Measurements from ENCODE around the gene OTUD5. TPM values are rescaled to one million over a fixed set of nuclear protein-coding genes. Genes with fewer than 3 reads are reported as not detected.

The OTUD5 gene
- total and polyA plus RNA-seq, 7 donors, result 22.4 to 41.4 (median 35.3) TPM

GRCh38 chrX:48942895-48943294 lies 14.5 kb downstream of the OTUD5 start:
- Histone ChIP-seq H3K27me3 (no peaks in the 10 kb centered on the region), H3K4me1 (peaks cover 0 to 16% (median 0%) of the 10 kb centered on the region in 4 donors), H3K27ac (no peak overlapping the region), H3K4me3 (no peak overlapping the region), H3K9me3 (no peaks in the 10 kb centered on the region), H3K36me3 (peaks cover 0 to 5% (median 0%) of the 10 kb centered on the region in 4 donors)
- WGBS, 2 donors, result 76 to 90% methylated on average over 2 of the region's 2 CpGs
- intact Hi-C loops (cut with DNase I), result no loop called here
- no peak for DNase-seq
- TF ChIP-seq POLR2AphosphoS5 (IDR thresholded peaks at IDR 0.05), result no peak
- no peak for TF ChIP-seq EP300 (IDR thresholded peaks at IDR 0.05)
- TF ChIP-seq CTCF (IDR thresholded peaks at IDR 0.05), result no peak
- no peak for TF ChIP-seq POLR2A (IDR thresholded peaks at IDR 0.05)

GRCh38 chrX:48940404-48940955 lies 16.9 kb downstream of the OTUD5 start:
- H3K27me3 ChIP-seq, result no peaks in the 10 kb centered on the region
- peaks cover 0 to 5% (median 0%) of the 10 kb centered on the region in 4 donors for H3K36me3 ChIP-seq
- intact Hi-C loops (cut with DNase I), result no loop called here
- no peaks in the 10 kb centered on the region for H3K9me3 ChIP-seq
- TF ChIP-seq EP300 (IDR thresholded peaks at IDR 0.05) (no peak), POLR2AphosphoS5 (IDR thresholded peaks at IDR 0.05) (no peak), CTCF (IDR thresholded peaks at IDR 0.05) (no peak), POLR2A (IDR thresholded peaks at IDR 0.05) (no peak)
- no peak for DNase-seq
- peaks cover 0 to 14% (median 3%) of the 10 kb centered on the region in 4 donors for H3K4me1 ChIP-seq
- H3K4me3 ChIP-seq, result no peak overlapping the region
- WGBS, 2 donors, result 83 to 85% methylated on average over 2 of the region's 2 CpGs
- H3K27ac ChIP-seq, result no peak overlapping the region

GRCh38 chrX:48939524-48940228 lies 17.7 kb downstream of the OTUD5 start:
- intact Hi-C loops (cut with DNase I), result no loop called here
- Histone ChIP-seq H3K4me1 (peaks cover 0 to 13% (median 3%) of the 10 kb centered on the region in 4 donors), H3K27me3 (no peaks in the 10 kb centered on the region), H3K9me3 (no peaks in the 10 kb centered on the region), H3K36me3 (peaks cover 0 to 7% (median under 1%) of the 10 kb centered on the region in 4 donors), H3K4me3 (no peak overlapping the region), H3K27ac (no peak overlapping the region)
- 36 to 79% methylated on average over 3 of the region's 3 CpGs for WGBS, 2 donors
- DNase-seq, result no peak
- TF ChIP-seq CTCF (IDR thresholded peaks at IDR 0.05), result no peak
- no peak for TF ChIP-seq EP300 (IDR thresholded peaks at IDR 0.05)
- TF ChIP-seq POLR2AphosphoS5 (IDR thresholded peaks at IDR 0.05), result no peak
- TF ChIP-seq POLR2A (IDR thresholded peaks at IDR 0.05), result no peak

GRCh38 chrX:48938721-48939425 lies 18.5 kb downstream of the OTUD5 start:
- Histone ChIP-seq H3K36me3 (peaks cover 0 to 14% (median 6%) of the 10 kb centered on the region in 4 donors), H3K27me3 (no peaks in the 10 kb centered on the region), H3K4me1 (peaks cover 0 to 13% (median 3%) of the 10 kb centered on the region in 4 donors), H3K4me3 (no peak overlapping the region), H3K9me3 (no peaks in the 10 kb centered on the region), H3K27ac (no peak overlapping the region)
- 33 to 73% methylated on average over 1 of the region's 1 CpG for WGBS, 2 donors
- intact Hi-C loops (cut with DNase I), result no loop called here
- DNase-seq, result no peak
- no peak for TF ChIP-seq POLR2AphosphoS5 (IDR thresholded peaks at IDR 0.05)
- no peak for TF ChIP-seq CTCF (IDR thresholded peaks at IDR 0.05)
- TF ChIP-seq EP300 (IDR thresholded peaks at IDR 0.05), result no peak
- no peak for TF ChIP-seq POLR2A (IDR thresholded peaks at IDR 0.05)
